Duodenal mucosa (tissue), 2 donors: ENCODE measurements around the gene POLR1A.
A peak's percentile ranks its signal among the peaks of the same experiment; 100 is the strongest.

Experiments used
- H3K27ac ChIP-seq: one replicate; pipeline ENCODE4 v1.7.0; 2013; ENCODE audit warnings: low read depth, low read length
- H3K27me3 ChIP-seq, 2 donors: one replicate each; pipeline ENCODE4 v1.7.0; 2013; ENCODE audit warnings: low read length in 2 of 2, control low read depth in 1 of 2; ENCODE audit not compliant: insufficient read depth in 2 of 2, control insufficient read depth in 1 of 2
- H3K36me3 ChIP-seq, 2 donors: one replicate each; pipeline ENCODE4 v1.7.0; 2013; ENCODE audit warnings: low read length in 2 of 2, control low read depth in 1 of 2; ENCODE audit not compliant: insufficient read depth in 2 of 2, control insufficient read depth in 1 of 2
- H3K4me1 ChIP-seq, 2 donors: one replicate each; pipeline ENCODE4 v1.7.0; 2013; ENCODE audit warnings: low read length in 2 of 2, control low read depth in 1 of 2; ENCODE audit not compliant: insufficient read depth in 2 of 2, control insufficient read depth in 1 of 2
- H3K4me3 ChIP-seq, 2 donors: one replicate each; pipeline ENCODE4 v1.7.0; 2013; ENCODE audit warnings: low read length in 2 of 2, low read depth in 1 of 2
- H3K9ac ChIP-seq, 2 donors: one replicate each; pipeline ENCODE4 v1.7.0; 2013; ENCODE audit warnings: low read length in 2 of 2, low read depth in 1 of 2
- H3K9me3 ChIP-seq, 2 donors: one replicate each; pipeline ENCODE4 v1.7.0; 2013; ENCODE audit warnings: low read length in 2 of 2, control low read depth in 1 of 2; ENCODE audit not compliant: control insufficient read depth in 1 of 2

Gene POLR1A

GRCh38 chr2:86000938-86001312 lies 104.8 kb downstream of the POLR1A start:
- Histone ChIP-seq H3K9ac (no peak overlapping the region), H3K27ac (no peak overlapping the region), H3K36me3 (no peaks in the 10 kb centered on the region), H3K27me3 (no peaks in the 10 kb centered on the region), H3K4me3 (no peak overlapping the region), H3K4me1 (peaks cover 33 to 46% of the 10 kb centered on the region in 2 donors), H3K9me3 (peaks cover 0 to 2% of the 10 kb centered on the region in 2 donors)

GRCh38 chr2:86000131-86000937 lies 105.4 kb downstream of the POLR1A start:
- Histone ChIP-seq H3K27me3 (no peaks in the 10 kb centered on the region), H3K4me3 (no peak overlapping the region), H3K27ac (no peak overlapping the region), H3K36me3 (no peaks in the 10 kb centered on the region), H3K9ac (no peak overlapping the region), H3K4me1 (peaks cover 33 to 52% of the 10 kb centered on the region in 2 donors), H3K9me3 (no peaks in the 10 kb centered on the region)

GRCh38 chr2:85999061-85999831 lies 106.4 kb downstream of the POLR1A start:
- peak overlapping the region in 1 of 2 donors; percentile 26 for H3K4me3 ChIP-seq
- H3K27me3 ChIP-seq: no peaks in the 10 kb centered on the region
- H3K36me3 ChIP-seq: no peaks in the 10 kb centered on the region
- peak overlapping the region in 1 of 2 donors; percentile 55 for H3K9ac ChIP-seq
- H3K4me1 ChIP-seq: peaks cover 43 to 61% of the 10 kb centered on the region in 2 donors
- peak overlapping the region; percentile 67 for H3K27ac ChIP-seq
- no peaks in the 10 kb centered on the region for H3K9me3 ChIP-seq

- H3K4me3 ChIP-seq: peak overlapping the region in 1 of 2 donors; percentile 26
- peak overlapping the region in 1 of 2 donors; percentile 8 for H3K9ac ChIP-seq
- H3K9me3 ChIP-seq: no peaks in the 10 kb centered on the region
- H3K27ac ChIP-seq: peak overlapping the region; percentile 48
- H3K27me3 ChIP-seq: no peaks in the 10 kb centered on the region
- no peaks in the 10 kb centered on the region for H3K36me3 ChIP-seq
- peaks cover 50 to 61% of the 10 kb centered on the region in 2 donors for H3K4me1 ChIP-seq
Observed at GRCh38 chr2:85998071-85998991, 107.4 kb downstream of the POLR1A start.

GRCh38 chr2:85997017-85997970 lies 108.4 kb downstream of the POLR1A start:
- H3K9me3 ChIP-seq: no peaks in the 10 kb centered on the region
- peaks cover 50 to 61% of the 10 kb centered on the region in 2 donors for H3K4me1 ChIP-seq
- no peak overlapping the region for H3K9ac ChIP-seq
- no peaks in the 10 kb centered on the region for H3K36me3 ChIP-seq
- H3K4me3 ChIP-seq: no peak overlapping the region
- peak overlapping the region; percentile 51 for H3K27ac ChIP-seq
- no peaks in the 10 kb centered on the region for H3K27me3 ChIP-seq

- H3K4me1 ChIP-seq: peaks cover 50 to 61% of the 10 kb centered on the region in 2 donors
- no peak overlapping the region for H3K9ac ChIP-seq
- H3K27me3 ChIP-seq: no peaks in the 10 kb centered on the region
- H3K36me3 ChIP-seq: no peaks in the 10 kb centered on the region
- H3K9me3 ChIP-seq: no peaks in the 10 kb centered on the region
- no peak overlapping the region for H3K27ac ChIP-seq
- no peak overlapping the region for H3K4me3 ChIP-seq
Observed at GRCh38 chr2:85996591-85996990, 109.1 kb downstream of the POLR1A start.

- Histone ChIP-seq H3K4me3 (no peak overlapping the region), H3K4me1 (peaks cover 50 to 59% of the 10 kb centered on the region in 2 donors), H3K9me3 (no peaks in the 10 kb centered on the region), H3K27me3 (no peaks in the 10 kb centered on the region), H3K27ac (no peak overlapping the region), H3K9ac (no peak overlapping the region), H3K36me3 (no peaks in the 10 kb centered on the region)
Observed at GRCh38 chr2:85995648-85996529, 109.8 kb downstream of the POLR1A start.

GRCh38 chr2:85994897-85995647 lies 110.6 kb downstream of the POLR1A start:
- Histone ChIP-seq H3K27me3 (no peaks in the 10 kb centered on the region), H3K36me3 (no peaks in the 10 kb centered on the region), H3K27ac (no peak overlapping the region), H3K9me3 (no peaks in the 10 kb centered on the region), H3K4me3 (no peak overlapping the region), H3K4me1 (peaks cover 48 to 51% of the 10 kb centered on the region in 2 donors), H3K9ac (peak overlapping the region in 1 of 2 donors; percentile 18)
